MM.1S (cell line): Measurements from ENCODE around the gene TPRG1.

Experiments used
- DNase-seq: peaks from one replicate; pipeline ENCODE4 v3.0.0-alpha.2; 2015
- H2AFZ ChIP-seq: fragments of 300-600 bp; sonication (generic); 2 replicates; pipeline ENCODE4 v1.6.0; 2016; ENCODE audit warnings: antibody characterized with exemption, low read length
- H3F3A ChIP-seq: fragments of 300-600 bp; sonication (generic); 2 replicates; pipeline ENCODE4 v1.6.1; 2016; ENCODE audit warnings: mild to moderate bottlenecking, antibody characterized with exemption, low read length, moderate library complexity, mixed read lengths; ENCODE audit not compliant: insufficient read depth
- H3K27ac ChIP-seq: fragments of 300-600 bp; sonication (generic); 2 replicates; pipeline ENCODE4 v1.5.1; 2016; ENCODE audit warnings: mild to moderate bottlenecking, low read length
- H3K27me3 ChIP-seq: fragments of 300-600 bp; sonication (generic); replicated peaks from 2 replicates; pipeline ENCODE4 v1.6.0; 2016; ENCODE audit warnings: low read length; ENCODE audit not compliant: insufficient read depth
- H3K36me3 ChIP-seq: fragments of 300-600 bp; sonication (generic); replicated peaks from 2 replicates; pipeline ENCODE4 v1.6.1; 2016; ENCODE audit warnings: mild to moderate bottlenecking, low read length, mixed read lengths; ENCODE audit not compliant: insufficient read depth
- H3K4me1 ChIP-seq: fragments of 300-600 bp; sonication (generic); 2 replicates; pipeline ENCODE4 v1.6.1; 2016; ENCODE audit warnings: low read length, mixed read lengths
- H3K4me2 ChIP-seq: fragments of 300-600 bp; sonication (generic); 2 replicates; pipeline ENCODE4 v1.6.0; 2016; ENCODE audit warnings: low read depth, low read length
- H3K4me3 ChIP-seq: fragments of 300-600 bp; sonication (generic); 2 replicates; pipeline ENCODE4 v1.5.1; 2016; ENCODE audit warnings: low read length, mixed read lengths
- H3K79me2 ChIP-seq: fragments of 300-600 bp; sonication (generic); 2 replicates; pipeline ENCODE4 v1.6.1; 2016; ENCODE audit warnings: mixed run types, low read length, mixed read lengths
- H3K9ac ChIP-seq: fragments of 300-600 bp; sonication (generic); 2 replicates; pipeline ENCODE4 v1.6.1; 2016; ENCODE audit warnings: low read length, mixed read lengths
- H3K9me2 ChIP-seq: fragments of 300-600 bp; sonication (generic); replicated peaks from 2 replicates; pipeline ENCODE4 v1.6.1; 2016; ENCODE audit warnings: mild to moderate bottlenecking, low read length, mixed read lengths; ENCODE audit not compliant: insufficient read depth
- H3K9me3 ChIP-seq: fragments of 300-600 bp; sonication (generic); replicated peaks from 2 replicates; pipeline ENCODE4 v1.6.1; 2016; ENCODE audit warnings: mild to moderate bottlenecking, low read length, mixed read lengths; ENCODE audit not compliant: insufficient read depth
- H4K20me1 ChIP-seq: fragments of 300-600 bp; sonication (generic); 2 replicates; pipeline ENCODE4 v1.6.1; 2016; ENCODE audit warnings: mild to moderate bottlenecking, low read length, moderate library complexity, mixed read lengths; ENCODE audit not compliant: insufficient read depth
- CTCF ChIP-seq: fragments of 300-600 bp; sonication (generic); IDR thresholded peaks from 2 replicates; pipeline ENCODE4 v1.5.1; 2016; ENCODE audit warnings: antibody characterized with exemption, low read length, mixed read lengths
- EZH2 ChIP-seq: fragments of 300-600 bp; sonication (generic); optimal IDR thresholded peaks from 2 replicates; pipeline ENCODE3; 2017; ENCODE audit warnings: low read depth, mild to moderate bottlenecking, antibody characterized with exemption, low read length, mixed read lengths
- EZH2phosphoT487 ChIP-seq: fragments of 300-600 bp; sonication (generic); IDR thresholded peaks from 2 replicates; pipeline ENCODE4 v1.6.1; 2018; ENCODE audit warnings: antibody characterized with exemption, low read length

TPRG1 gene

GRCh38 chr3:189229196-189229828 is 57.5 kb downstream of the TPRG1 start:
- TF ChIP-seq CTCF (no peak), EZH2 (no peak), EZH2phosphoT487 (no peak)
- H3K4me1 ChIP-seq, result no peaks in the 10 kb centered on the region
- H3K27ac ChIP-seq, result no peak overlapping the region

GRCh38 chr3:189232790-189233189 is 61.0 kb downstream of the TPRG1 start:
- DNase-seq, result no peak
- TF ChIP-seq EZH2phosphoT487, result no peak
- TF ChIP-seq EZH2, result no peak
- no peak for TF ChIP-seq CTCF
- Histone ChIP-seq H3K4me3 (no peak overlapping the region), H3K9me2 (no peaks in the 10 kb centered on the region), H3K9me3 (no peaks in the 10 kb centered on the region), H4K20me1 (no peaks in the 10 kb centered on the region), H3K27me3 (no peaks in the 10 kb centered on the region), H3K27ac (no peak overlapping the region), H3K36me3 (no peaks in the 10 kb centered on the region), H3K79me2 (no peaks in the 10 kb centered on the region), H3K4me2 (no peak overlapping the region), H3K9ac (no peak overlapping the region), H3K4me1 (no peaks in the 10 kb centered on the region), H3F3A (no peaks in the 10 kb centered on the region), H2AFZ (no peak overlapping the region)

More at GRCh38 chr3:189229196-189229828, 57.5 kb downstream of the TPRG1 start:
- no peaks in the 10 kb centered on the region for H3K9me2 ChIP-seq
- no peak overlapping the region for H2AFZ ChIP-seq
- H3K27me3 ChIP-seq, result no peaks in the 10 kb centered on the region
- H3K9me3 ChIP-seq, result no peaks in the 10 kb centered on the region
- H3K79me2 ChIP-seq, result no peaks in the 10 kb centered on the region
- H3K36me3 ChIP-seq, result no peaks in the 10 kb centered on the region
- no peak overlapping the region for H3K4me2 ChIP-seq
- H4K20me1 ChIP-seq, result no peaks in the 10 kb centered on the region
- no peak overlapping the region for H3K9ac ChIP-seq
- H3F3A ChIP-seq, result no peaks in the 10 kb centered on the region
- DNase-seq, result no peak
- no peak overlapping the region for H3K4me3 ChIP-seq

GRCh38 chr3:189233225-189233858 is 61.6 kb downstream of the TPRG1 start:
- no peak overlapping the region for H3K4me3 ChIP-seq
- H3K36me3 ChIP-seq, result no peaks in the 10 kb centered on the region
- DNase-seq, result peak; percentile 21
- H3K9me2 ChIP-seq, result no peaks in the 10 kb centered on the region
- no peak overlapping the region for H3K4me2 ChIP-seq
- no peaks in the 10 kb centered on the region for H3K4me1 ChIP-seq
- no peaks in the 10 kb centered on the region for H3K27me3 ChIP-seq
- TF ChIP-seq CTCF (peak; percentile 43), EZH2 (no peak), EZH2phosphoT487 (no peak)
- no peaks in the 10 kb centered on the region for H3K79me2 ChIP-seq
- H2AFZ ChIP-seq, result no peak overlapping the region
- H3K9me3 ChIP-seq, result no peaks in the 10 kb centered on the region
- H3F3A ChIP-seq, result no peaks in the 10 kb centered on the region
- H3K27ac ChIP-seq, result no peak overlapping the region
- H3K9ac ChIP-seq, result no peak overlapping the region
- H4K20me1 ChIP-seq, result no peaks in the 10 kb centered on the region
